GM19395 (cell line): ENCODE results near the gene TOR4A.

Experiments
- ATAC-seq: cut with Tn5 transposase; IDR thresholded peaks from one replicate; pipeline ENCODE4 v1.9.1; 2021; ENCODE audit warnings: mild to moderate bottlenecking, moderate library complexity; ENCODE audit not compliant: unreplicated experiment

The TOR4A gene

GRCh38 chr9:137293482-137294090, 16.1 kb downstream of the TOR4A start:
- ATAC-seq = no peak

GRCh38 chr9:137294091-137294680, 16.7 kb downstream of the TOR4A start:
- no peak for ATAC-seq

GRCh38 chr9:137294681-137295237, 17.2 kb downstream of the TOR4A start:
- ATAC-seq = no peak

- no peak for ATAC-seq
Observed at GRCh38 chr9:137295238-137295811, 17.8 kb downstream of the TOR4A start.

GRCh38 chr9:137295849-137296669, 18.5 kb downstream of the TOR4A start:
- ATAC-seq = no peak

GRCh38 chr9:137296670-137297664, 19.4 kb downstream of the TOR4A start:
- no peak for ATAC-seq

GRCh38 chr9:137297966-137298365, 20.4 kb downstream of the TOR4A start:
- ATAC-seq = no peak

GRCh38 chr9:137298401-137299202, 21.1 kb downstream of the TOR4A start:
- ATAC-seq = no peak

GRCh38 chr9:137299203-137299565, 21.7 kb downstream of the TOR4A start:
- no peak for ATAC-seq

- no peak for ATAC-seq
Observed at GRCh38 chr9:137299938-137300337, 22.4 kb downstream of the TOR4A start.

GRCh38 chr9:137300567-137301080, 23.1 kb downstream of the TOR4A start:
- ATAC-seq = no peak

- peak; percentile 8 for ATAC-seq
Observed at GRCh38 chr9:137301081-137301947, 23.8 kb downstream of the TOR4A start.

GRCh38 chr9:137302118-137302448, 24.6 kb downstream of the TOR4A start, which contains the start of gene NRARP:
Gene NRARP (minus strand): TSS chr9:137302271. CDS start chr9:137301928, 343 bp downstream.
- ATAC-seq = peak; percentile 71

- ATAC-seq = peak; percentile 46
Observed at GRCh38 chr9:137302449-137303150, 25.1 kb downstream of the TOR4A start.

- ATAC-seq = no peak
Observed at GRCh38 chr9:137303151-137303892, 25.8 kb downstream of the TOR4A start.

GRCh38 chr9:137303893-137304382, 26.4 kb downstream of the TOR4A start:
- no peak for ATAC-seq
